DLD1 (cell line): Measurements from ENCODE around the gene LPCAT1.

Experiments
- in situ Hi-C: cut with HindIII; loops from 2 replicates; pipeline ENCODE4 v1.10.0; 2017; ENCODE audit warnings: low sequenced_read_pairs

LPCAT1 gene

GRCh38 chr5:1447671-1448361 lies 75.9 kb downstream of the LPCAT1 start:
- in situ Hi-C loops: no loop called here

- in situ Hi-C loops: no loop called here
Measured at GRCh38 chr5:1446602-1447343, 77.0 kb downstream of the LPCAT1 start.

GRCh38 chr5:1445689-1446601 lies 77.8 kb downstream of the LPCAT1 start:
- in situ Hi-C loops: no loop called here

GRCh38 chr5:1445313-1445688 lies 78.5 kb downstream of the LPCAT1 start, which contains the start of gene SLC6A3:
Gene SLC6A3, minus strand, starts transcription at chr5:1445440. Its CDS starts 2,243 bp downstream, at chr5:1443197.
- in situ Hi-C loops: no loop called here

GRCh38 chr5:1444361-1445189 lies 79.2 kb downstream of the LPCAT1 start:
- in situ Hi-C loops: no loop called here

GRCh38 chr5:1443991-1444360 lies 79.8 kb downstream of the LPCAT1 start:
- in situ Hi-C loops: no loop called here

- in situ Hi-C loops: no loop called here
Measured at GRCh38 chr5:1443171-1443570, 80.6 kb downstream of the LPCAT1 start.

GRCh38 chr5:1442222-1443145 lies 81.3 kb downstream of the LPCAT1 start:
- in situ Hi-C loops: no loop called here

- in situ Hi-C loops: no loop called here
Measured at GRCh38 chr5:1441166-1441865, 82.4 kb downstream of the LPCAT1 start.

GRCh38 chr5:1440098-1440493 lies 83.7 kb downstream of the LPCAT1 start:
- in situ Hi-C loops: no loop called here

- in situ Hi-C loops: no loop called here
Measured at GRCh38 chr5:1439388-1440097, 84.2 kb downstream of the LPCAT1 start.

- in situ Hi-C loops: no loop called here
Measured at GRCh38 chr5:1438871-1439270, 84.9 kb downstream of the LPCAT1 start.

- in situ Hi-C loops: no loop called here
Measured at GRCh38 chr5:1437876-1438559, 85.7 kb downstream of the LPCAT1 start.

GRCh38 chr5:1437226-1437829 lies 86.4 kb downstream of the LPCAT1 start:
- in situ Hi-C loops: no loop called here

GRCh38 chr5:1436681-1437080 lies 87.1 kb downstream of the LPCAT1 start:
- in situ Hi-C loops: no loop called here

GRCh38 chr5:1436036-1436435 lies 87.7 kb downstream of the LPCAT1 start:
- in situ Hi-C loops: no loop called here

- in situ Hi-C loops: no loop called here
Measured at GRCh38 chr5:1435369-1435768, 88.4 kb downstream of the LPCAT1 start.
